Activated T-helper 17 cell treated with anti-CD3 and anti-CD28 coated beads, Interleukin-2, amount 50 U/mL, for 72 hours (primary cell): Measurements from ENCODE around the gene C1QA. TPM values are rescaled to one million over a fixed set of nuclear protein-coding genes. Genes with fewer than 3 reads are reported as not detected.
A peak's percentile ranks its signal among the peaks of the same experiment; 100 is the strongest.

Experiments
- ATAC-seq: fragments of 150-1000 bp; cut with Tn5 transposase; replicated peaks from 2 replicates; pipeline ENCODE4 v1.10.0; 2021; ENCODE audit warnings: mild to moderate bottlenecking, moderate library complexity
- H3K27ac Mint-ChIP-seq: one replicate; pipeline ENCODE4 v1.8.0; 2022; ENCODE audit warnings: mixed read lengths
- H3K27me3 Mint-ChIP-seq: one replicate; pipeline ENCODE4 v1.8.0; 2022; ENCODE audit warnings: mixed read lengths
- H3K36me3 Mint-ChIP-seq: one replicate; pipeline ENCODE4 v1.8.0; 2022; ENCODE audit warnings: low read depth, mild to moderate bottlenecking, mixed read lengths
- H3K4me1 Mint-ChIP-seq: one replicate; pipeline ENCODE4 v1.8.0; 2022; ENCODE audit warnings: mixed read lengths
- H3K4me3 Mint-ChIP-seq: one replicate; pipeline ENCODE4 v1.8.0; 2022; ENCODE audit warnings: mild to moderate bottlenecking, mixed read lengths
- H3K9me3 Mint-ChIP-seq: one replicate; pipeline ENCODE4 v1.8.0; 2022; ENCODE audit warnings: mixed read lengths
- total RNA-seq, 2 donors: library from RNA; stranded (reverse); gene quantifications; one replicate each; pipeline ENCODE4 v1.2.3, GENCODE V29; 2022

C1QA gene
- total RNA-seq, 2 donors from 2014 or later = not detected

DNA sequence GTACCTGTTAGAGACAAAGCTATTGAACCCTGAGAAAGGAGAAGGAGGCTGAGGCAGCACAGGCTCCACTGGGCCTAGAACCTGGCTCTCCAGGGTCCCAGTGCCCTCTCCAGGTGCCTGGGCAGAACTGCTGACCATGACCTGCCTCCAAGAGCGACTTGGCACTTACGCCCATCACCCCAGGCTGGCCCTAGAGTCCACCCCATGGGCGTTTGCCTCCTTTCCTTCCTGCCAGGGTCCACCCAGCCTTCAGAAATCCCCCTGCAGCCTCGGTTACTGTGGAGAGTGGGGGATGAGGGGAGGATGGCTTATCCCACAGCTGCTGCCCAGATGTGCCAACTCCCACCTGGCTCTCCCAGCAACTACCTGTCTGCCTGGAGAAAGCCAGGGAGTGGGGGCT, 14.7 kb upstream of the C1QA start:
- H3K27ac Mint-ChIP-seq = no peak overlapping the region
- peaks cover 28% of the 10 kb centered on the region for H3K27me3 Mint-ChIP-seq
- no peaks in the 10 kb centered on the region for H3K9me3 Mint-ChIP-seq
- no peaks in the 10 kb centered on the region for H3K36me3 Mint-ChIP-seq
- no peak overlapping the region for H3K4me3 Mint-ChIP-seq
- no peaks in the 10 kb centered on the region for H3K4me1 Mint-ChIP-seq
- no peak for ATAC-seq

DNA sequence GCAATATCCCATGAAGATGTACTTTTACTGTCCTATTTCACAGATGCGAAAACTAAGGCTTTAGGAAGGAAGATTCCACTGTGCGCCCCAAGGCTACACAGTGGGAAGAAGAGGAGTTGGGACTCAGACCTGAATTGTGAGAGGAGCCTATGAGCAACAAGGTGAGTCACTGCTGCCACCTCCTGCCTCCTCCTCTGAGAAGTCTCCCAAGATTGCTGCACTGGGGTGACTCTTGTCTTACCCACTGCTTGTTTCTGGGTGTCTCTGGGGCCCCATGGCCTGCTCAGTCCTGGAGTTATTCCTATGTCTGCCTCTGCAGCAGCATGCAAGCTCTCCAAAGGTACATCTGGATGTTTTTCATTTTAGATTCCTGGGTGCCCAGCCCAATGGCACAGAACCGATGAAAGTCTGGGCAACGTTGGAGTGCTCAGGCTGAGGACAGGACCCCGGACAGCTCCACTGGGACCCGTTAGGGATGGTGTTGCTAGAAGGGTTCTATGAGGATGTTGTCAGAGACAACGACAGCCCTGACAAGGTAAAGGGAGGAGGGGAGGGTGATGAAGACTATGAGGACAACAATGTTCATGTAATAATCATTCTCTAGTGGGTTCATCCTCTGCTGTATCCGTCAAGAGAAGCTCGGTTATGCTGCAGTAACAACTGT, 11.0 kb upstream of the C1QA start:
- no peak overlapping the region for H3K27ac Mint-ChIP-seq
- peak; percentile 37 for ATAC-seq
- no peaks in the 10 kb centered on the region for H3K4me1 Mint-ChIP-seq
- peaks cover 41% of the 10 kb centered on the region for H3K27me3 Mint-ChIP-seq
- H3K4me3 Mint-ChIP-seq = no peak overlapping the region
- no peaks in the 10 kb centered on the region for H3K36me3 Mint-ChIP-seq
- no peaks in the 10 kb centered on the region for H3K9me3 Mint-ChIP-seq

DNA sequence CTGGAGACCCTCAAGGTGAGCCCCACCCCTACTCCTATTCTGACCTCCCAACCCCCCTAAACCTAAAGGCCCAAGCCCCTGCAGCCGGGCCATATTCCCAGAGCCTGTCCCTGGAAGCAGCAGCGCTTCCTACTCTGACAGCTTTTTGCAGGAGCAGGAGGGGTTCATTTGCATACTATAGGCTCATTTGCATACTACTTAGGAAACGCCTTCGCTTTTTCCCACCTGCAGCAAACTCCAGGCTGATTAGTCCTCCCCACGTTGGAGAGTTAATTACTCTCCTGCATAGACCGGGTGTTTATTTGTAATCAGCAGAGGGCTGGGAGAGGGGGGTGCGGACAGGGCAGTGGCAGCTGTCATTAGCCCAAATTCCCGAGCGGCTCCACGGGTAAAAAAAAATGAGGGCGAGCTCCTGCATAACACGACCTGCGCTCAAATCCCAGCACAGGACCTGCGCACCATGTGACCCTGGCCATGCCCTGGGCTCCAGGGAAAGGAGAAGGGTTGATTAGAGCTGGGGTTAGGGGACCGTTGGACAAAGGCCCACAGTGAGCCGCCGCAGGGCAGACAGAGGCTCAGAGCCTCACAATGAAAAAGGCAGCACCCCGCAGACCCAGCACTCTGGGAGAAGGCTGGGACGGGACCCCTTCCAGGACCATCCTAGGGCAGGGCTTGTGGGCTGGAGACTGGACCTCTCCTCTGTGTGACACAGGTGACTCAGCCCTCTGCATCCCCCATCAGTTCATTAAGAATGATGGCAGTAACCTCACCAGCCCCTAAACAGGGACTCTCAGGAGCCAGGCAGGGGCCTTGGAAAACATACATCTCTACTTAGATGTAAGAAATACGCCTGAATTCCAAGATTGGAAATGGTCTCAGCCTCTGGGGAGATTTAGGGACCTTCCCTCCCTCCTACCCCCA, 9.9 kb upstream of the C1QA start:
- H3K4me1 Mint-ChIP-seq = no peaks in the 10 kb centered on the region
- no peak for ATAC-seq

DNA sequence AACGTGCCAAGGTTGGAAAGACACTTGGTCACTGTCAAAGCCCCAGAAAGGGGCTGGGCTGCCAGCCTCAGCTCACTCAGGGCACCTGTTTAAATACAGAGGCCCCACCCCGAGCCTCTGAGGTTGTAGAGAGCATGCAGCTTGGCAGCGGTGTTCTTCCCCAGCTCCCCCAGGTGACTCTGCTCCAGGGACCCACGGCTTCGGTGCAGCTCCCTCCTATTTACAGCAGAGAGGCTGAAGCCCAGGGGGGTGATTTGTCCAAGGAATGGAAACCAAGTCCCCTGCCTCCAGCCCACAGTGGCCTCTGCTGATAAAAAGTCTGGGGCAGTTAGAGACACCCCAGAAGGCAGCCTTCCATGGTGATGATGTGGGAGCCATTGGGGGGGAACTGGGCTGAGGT, 9.1 kb upstream of the C1QA start:
- Mint-ChIP-seq H3K9me3 (no peaks in the 10 kb centered on the region), H3K4me3 (no peak overlapping the region), H3K36me3 (no peaks in the 10 kb centered on the region), H3K27ac (no peak overlapping the region), H3K27me3 (peaks cover 50% of the 10 kb centered on the region), H3K4me1 (no peaks in the 10 kb centered on the region)
- ATAC-seq = no peak

More for the DNA sequence above, 9.9 kb upstream of the C1QA start:
- Mint-ChIP-seq H3K4me3 (no peak overlapping the region), H3K27ac (no peak overlapping the region), H3K9me3 (no peaks in the 10 kb centered on the region), H3K27me3 (peaks cover 45% of the 10 kb centered on the region), H3K36me3 (no peaks in the 10 kb centered on the region)

DNA sequence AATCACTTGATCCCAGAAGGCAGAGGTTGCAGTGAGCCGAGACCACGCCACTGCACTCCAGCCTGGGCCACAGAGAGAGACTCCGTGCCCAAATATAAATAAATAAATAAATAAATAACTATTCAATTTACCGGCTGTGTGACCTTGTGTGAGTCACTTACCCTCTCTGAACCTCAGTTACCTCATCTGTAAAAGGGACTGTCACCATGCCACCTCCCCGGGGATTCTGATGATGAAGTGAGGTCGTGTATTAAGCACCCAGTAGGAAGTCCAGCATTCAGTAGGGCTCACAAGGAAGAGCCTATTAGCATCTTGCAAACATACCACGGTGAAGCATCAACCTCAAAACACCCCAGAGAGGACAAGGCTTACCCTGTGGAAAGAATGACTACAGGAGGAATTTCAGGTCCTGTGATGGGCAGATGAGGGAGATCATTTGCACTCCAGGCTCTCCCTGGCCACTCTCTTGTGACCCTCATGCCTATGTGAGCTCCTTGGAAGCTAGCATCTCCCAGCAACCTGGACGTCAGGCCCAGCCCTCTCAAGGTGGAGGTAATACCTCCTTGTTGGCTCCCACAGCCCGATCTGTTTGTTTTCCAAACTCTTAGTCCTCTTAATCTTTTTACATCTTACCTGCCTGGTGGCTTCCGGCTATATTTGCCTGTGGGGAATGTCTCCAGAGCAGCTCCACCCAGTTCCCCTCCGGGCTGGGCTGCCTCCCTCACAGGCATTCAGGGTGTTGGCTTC, 7.6 kb upstream of the C1QA start:
- no peak overlapping the region for H3K4me3 Mint-ChIP-seq
- no peaks in the 10 kb centered on the region for H3K36me3 Mint-ChIP-seq
- peaks cover 44% of the 10 kb centered on the region for H3K27me3 Mint-ChIP-seq
- no peak overlapping the region for H3K27ac Mint-ChIP-seq
- H3K9me3 Mint-ChIP-seq = no peaks in the 10 kb centered on the region
- ATAC-seq = no peak
- no peaks in the 10 kb centered on the region for H3K4me1 Mint-ChIP-seq

DNA sequence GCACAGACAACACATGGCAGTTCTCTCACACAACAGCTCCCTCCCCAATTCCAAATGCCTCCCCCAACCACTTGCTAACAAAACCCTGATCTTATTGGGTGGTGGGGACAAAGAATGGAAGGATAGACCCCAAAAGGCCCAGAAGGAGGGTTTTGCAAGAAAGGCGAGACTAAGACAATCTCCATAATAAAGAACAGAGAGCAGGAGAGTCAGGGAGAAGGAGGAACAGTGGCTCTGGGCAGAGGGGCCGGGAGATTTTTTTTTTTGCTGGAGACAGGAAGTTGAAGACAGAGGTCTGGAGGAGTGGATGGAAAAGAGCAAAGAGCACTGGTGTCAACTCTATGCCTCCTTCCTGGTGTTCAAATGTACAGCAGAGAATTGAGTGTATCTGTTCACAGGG, 6.5 kb upstream of the C1QA start:
- Mint-ChIP-seq H3K4me1 (no peaks in the 10 kb centered on the region), H3K36me3 (no peaks in the 10 kb centered on the region), H3K9me3 (no peaks in the 10 kb centered on the region), H3K27me3 (peaks cover 40% of the 10 kb centered on the region), H3K4me3 (no peak overlapping the region), H3K27ac (no peak overlapping the region)
- no peak for ATAC-seq

DNA sequence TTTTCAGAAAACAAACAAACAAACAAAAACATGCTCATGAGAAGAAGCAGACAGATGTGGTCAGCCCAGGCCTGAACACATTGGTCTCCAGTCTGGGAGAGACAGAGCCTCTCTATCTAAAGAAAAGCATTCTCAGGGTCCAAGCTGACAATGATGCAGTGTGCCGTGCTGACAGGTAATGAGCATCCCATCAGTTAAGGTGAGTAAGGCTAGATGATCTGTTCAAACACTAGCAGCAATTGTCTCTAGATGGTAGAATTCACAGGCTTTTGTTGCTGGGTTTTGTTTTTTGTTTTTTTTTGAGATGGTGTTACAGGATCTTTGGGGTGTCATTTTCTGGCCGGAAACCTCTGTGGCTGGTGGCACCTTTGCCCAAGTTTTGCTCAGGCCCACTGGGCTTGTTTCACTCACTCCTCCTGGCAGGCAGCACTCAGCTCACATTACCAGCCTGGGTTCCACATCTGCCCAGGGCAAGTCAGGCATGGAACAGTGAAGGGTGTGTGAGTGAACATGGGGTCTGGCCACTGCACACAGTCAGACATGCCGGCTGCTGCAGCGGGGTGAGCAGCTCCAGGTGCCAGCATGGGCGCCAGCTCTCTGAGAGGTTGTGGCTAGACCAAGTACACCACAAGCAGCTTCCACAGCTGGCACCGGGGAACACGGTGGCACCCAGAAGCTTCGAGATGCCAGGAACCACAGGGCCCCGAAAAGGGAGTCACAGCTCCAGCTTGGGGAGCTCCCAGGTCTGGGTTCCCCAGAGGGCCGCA, 2.5 kb upstream of the C1QA start:
- Mint-ChIP-seq H3K4me1 (no peaks in the 10 kb centered on the region), H3K27me3 (peaks cover 35% of the 10 kb centered on the region), H3K36me3 (no peaks in the 10 kb centered on the region), H3K27ac (no peak overlapping the region), H3K9me3 (no peaks in the 10 kb centered on the region), H3K4me3 (no peak overlapping the region)
- ATAC-seq = no peak

DNA sequence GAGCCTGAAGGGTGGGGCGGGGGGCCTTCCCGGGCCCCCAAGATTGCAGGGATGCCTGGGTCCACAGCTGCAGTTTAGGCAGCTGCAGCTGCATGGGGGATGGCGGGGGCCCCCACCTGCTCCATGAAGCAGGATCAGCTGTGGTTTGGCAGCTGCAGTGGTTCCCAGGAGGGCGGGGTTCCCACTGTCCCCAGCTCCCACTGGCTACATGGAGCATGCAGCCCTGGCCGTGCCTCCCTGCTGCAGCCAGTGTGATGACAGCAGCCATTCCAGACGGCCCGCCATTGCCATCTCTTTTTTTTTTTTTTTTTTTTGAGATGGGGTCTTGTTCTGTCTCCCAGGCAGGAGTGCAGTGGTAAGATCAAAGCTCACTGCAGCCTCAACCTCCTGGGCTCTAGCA, 992 bp upstream of the C1QA start:
- ATAC-seq = no peak
- no peak overlapping the region for H3K4me3 Mint-ChIP-seq

DNA sequence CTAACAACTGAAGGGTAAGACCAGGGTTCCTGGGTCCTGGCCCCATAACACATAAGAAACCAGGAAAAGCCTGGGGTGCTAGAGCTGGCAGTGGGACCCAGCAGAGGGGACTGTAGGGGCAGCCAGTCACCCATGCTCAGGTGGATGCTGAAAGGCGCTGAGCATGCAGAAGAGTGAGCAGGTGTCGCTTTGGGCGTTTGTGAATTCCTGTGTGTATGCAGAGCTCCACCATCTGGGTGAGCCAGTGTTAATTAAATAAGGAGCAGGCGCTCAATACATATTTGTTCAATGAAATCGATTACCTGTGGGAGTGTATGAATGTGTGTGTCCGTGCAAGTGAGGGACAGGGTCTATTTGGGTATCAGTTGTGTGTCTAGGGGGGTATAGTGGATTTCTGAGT, 499 bp downstream of the C1QA start:
- Mint-ChIP-seq H3K4me3 (no peak overlapping the region), H3K4me1 (no peaks in the 10 kb centered on the region), H3K27me3 (peaks cover 18% of the 10 kb centered on the region), H3K36me3 (no peaks in the 10 kb centered on the region), H3K27ac (no peak overlapping the region), H3K9me3 (no peaks in the 10 kb centered on the region)
- ATAC-seq = no peak

More for the DNA sequence above, 992 bp upstream of the C1QA start:
- no peaks in the 10 kb centered on the region for H3K4me1 Mint-ChIP-seq
- no peaks in the 10 kb centered on the region for H3K9me3 Mint-ChIP-seq
- no peak overlapping the region for H3K27ac Mint-ChIP-seq
- H3K36me3 Mint-ChIP-seq = no peaks in the 10 kb centered on the region
- H3K27me3 Mint-ChIP-seq = peaks cover 21% of the 10 kb centered on the region

DNA sequence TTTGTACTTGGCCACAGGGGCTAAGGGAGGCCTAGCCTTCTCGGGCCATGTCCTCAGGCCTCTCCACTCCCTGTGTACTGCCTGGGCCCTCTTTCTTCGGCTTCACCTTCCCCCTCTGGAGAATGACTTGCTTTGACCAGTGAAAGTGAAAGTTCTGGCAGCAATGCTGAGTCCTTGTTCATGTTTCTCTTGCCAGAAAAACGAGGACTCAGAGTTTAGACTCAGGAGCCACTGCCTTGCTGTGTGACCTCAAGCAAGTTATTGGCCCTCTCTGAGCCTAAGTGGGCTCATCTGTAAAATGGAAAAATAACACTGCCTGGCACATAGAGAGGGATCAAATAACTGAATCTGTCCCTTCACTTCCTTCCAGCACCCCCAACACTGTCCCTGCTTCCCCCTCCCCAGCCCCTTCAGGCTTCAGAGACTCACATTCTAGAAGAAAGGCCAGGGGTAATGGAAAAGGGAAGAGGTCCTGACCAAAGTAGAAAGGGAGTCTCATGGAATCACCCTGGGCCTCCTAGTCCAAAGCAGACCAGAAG, 1.5 kb downstream of the C1QA start:
- H3K27ac Mint-ChIP-seq = no peak overlapping the region
- H3K4me3 Mint-ChIP-seq = no peak overlapping the region
- ATAC-seq = no peak
- no peaks in the 10 kb centered on the region for H3K9me3 Mint-ChIP-seq
- H3K27me3 Mint-ChIP-seq = peaks cover 13% of the 10 kb centered on the region
- no peaks in the 10 kb centered on the region for H3K4me1 Mint-ChIP-seq
- H3K36me3 Mint-ChIP-seq = no peaks in the 10 kb centered on the region

DNA sequence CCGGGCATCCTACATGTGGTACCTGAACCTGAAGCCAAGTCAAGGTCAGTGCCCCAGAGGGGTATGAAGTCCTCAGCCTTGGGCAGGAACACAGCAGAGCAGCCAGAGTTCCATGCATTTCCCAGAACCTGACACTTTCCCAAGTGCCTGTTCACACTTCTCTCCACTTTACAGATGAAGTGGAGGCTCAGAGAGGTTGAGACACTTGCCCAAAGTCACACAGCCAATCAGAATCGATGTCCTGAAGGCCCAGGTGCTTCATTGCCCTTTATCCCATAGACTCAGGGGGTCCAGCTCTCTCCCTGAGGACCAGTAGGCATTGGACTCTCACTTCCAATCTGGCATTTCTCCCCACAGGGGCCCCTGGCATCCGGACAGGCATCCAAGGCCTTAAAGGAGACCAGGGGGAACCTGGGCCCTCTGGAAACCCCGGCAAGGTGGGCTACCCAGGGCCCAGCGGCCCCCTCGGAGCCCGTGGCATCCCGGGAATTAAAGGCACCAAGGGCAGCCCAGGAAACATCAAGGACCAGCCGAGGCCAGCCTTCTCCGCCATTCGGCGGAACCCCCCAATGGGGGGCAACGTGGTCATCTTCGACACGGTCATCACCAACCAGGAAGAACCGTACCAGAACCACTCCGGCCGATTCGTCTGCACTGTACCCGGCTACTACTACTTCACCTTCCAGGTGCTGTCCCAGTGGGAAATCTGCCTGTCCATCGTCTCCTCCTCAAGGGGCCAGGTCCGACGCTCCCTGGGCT, 2.2 kb downstream of the C1QA start:
- Mint-ChIP-seq H3K36me3 (no peaks in the 10 kb centered on the region), H3K4me1 (no peaks in the 10 kb centered on the region), H3K27ac (no peak overlapping the region), H3K9me3 (no peaks in the 10 kb centered on the region), H3K4me3 (no peak overlapping the region), H3K27me3 (peaks cover 17% of the 10 kb centered on the region)
- ATAC-seq = no peak

DNA sequence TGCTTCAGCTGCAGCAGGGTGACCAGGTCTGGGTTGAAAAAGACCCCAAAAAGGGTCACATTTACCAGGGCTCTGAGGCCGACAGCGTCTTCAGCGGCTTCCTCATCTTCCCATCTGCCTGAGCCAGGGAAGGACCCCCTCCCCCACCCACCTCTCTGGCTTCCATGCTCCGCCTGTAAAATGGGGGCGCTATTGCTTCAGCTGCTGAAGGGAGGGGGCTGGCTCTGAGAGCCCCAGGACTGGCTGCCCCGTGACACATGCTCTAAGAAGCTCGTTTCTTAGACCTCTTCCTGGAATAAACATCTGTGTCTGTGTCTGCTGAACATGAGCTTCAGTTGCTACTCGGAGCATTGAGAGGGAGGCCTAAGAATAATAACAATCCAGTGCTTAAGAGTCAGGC, 2.9 kb downstream of the C1QA start:
- ATAC-seq = no peak
- H3K4me1 Mint-ChIP-seq = no peaks in the 10 kb centered on the region
- no peaks in the 10 kb centered on the region for H3K36me3 Mint-ChIP-seq

DNA sequence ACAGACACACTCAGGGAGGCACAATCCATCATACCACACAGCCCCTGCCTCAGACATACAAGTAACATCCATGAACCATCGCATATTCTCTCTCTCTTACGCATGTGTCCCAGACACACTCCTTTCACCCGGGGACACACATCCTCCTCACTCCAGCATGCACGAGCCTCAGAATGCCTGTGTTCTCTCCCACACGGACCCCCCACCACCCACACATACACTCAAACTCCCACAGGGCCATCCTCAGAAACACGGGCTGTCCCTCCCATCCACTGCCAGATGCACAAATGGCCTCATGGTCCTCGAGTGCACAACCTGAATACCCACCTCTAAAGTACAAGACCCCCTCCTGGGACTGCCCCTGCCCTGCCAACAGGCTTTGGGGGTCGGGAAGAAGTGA, 4.8 kb downstream of the C1QA start:
- H3K27ac Mint-ChIP-seq = no peak overlapping the region
- H3K27me3 Mint-ChIP-seq = peaks cover 20% of the 10 kb centered on the region
- no peaks in the 10 kb centered on the region for H3K4me1 Mint-ChIP-seq
- no peaks in the 10 kb centered on the region for H3K9me3 Mint-ChIP-seq
- H3K4me3 Mint-ChIP-seq = no peak overlapping the region
- no peaks in the 10 kb centered on the region for H3K36me3 Mint-ChIP-seq
- no peak for ATAC-seq

More for the DNA sequence above, 2.9 kb downstream of the C1QA start:
- no peak overlapping the region for H3K4me3 Mint-ChIP-seq
- H3K27me3 Mint-ChIP-seq = peaks cover 17% of the 10 kb centered on the region
- no peak overlapping the region for H3K27ac Mint-ChIP-seq
- H3K9me3 Mint-ChIP-seq = no peaks in the 10 kb centered on the region
